GM06990 (cell line): ENCODE measurements around the gene CNOT2.

Experiments used
- DNase-seq: peaks from one replicate; pipeline ENCODE4 v3.0.0-alpha.2; 2011; ENCODE audit not compliant: insufficient read length; ENCODE audit errors: extremely low read depth
- H3K27me3 ChIP-seq: replicated peaks from 2 replicates; pipeline ENCODE4 v1.6.0; 2011; ENCODE audit warnings: low read length; ENCODE audit not compliant: control insufficient read depth, insufficient read depth
- H3K36me3 ChIP-seq: 2 replicates; pipeline ENCODE4 v1.5.1; 2011; ENCODE audit warnings: low read length; ENCODE audit not compliant: control insufficient read depth, insufficient read depth
- H3K4me3 ChIP-seq: replicated peaks from 2 replicates; pipeline ENCODE4 v1.5.1; 2011; ENCODE audit warnings: low read depth, mild to moderate bottlenecking, control low read depth, low read length
- CTCF ChIP-seq: IDR thresholded peaks from 2 replicates; pipeline ENCODE4 v1.5.1; 2011; ENCODE audit warnings: low read length, control low read depth, mild to moderate bottlenecking, inconsistent platforms; ENCODE audit not compliant: insufficient read depth, poor library complexity, severe bottlenecking

CNOT2 gene

DNA sequence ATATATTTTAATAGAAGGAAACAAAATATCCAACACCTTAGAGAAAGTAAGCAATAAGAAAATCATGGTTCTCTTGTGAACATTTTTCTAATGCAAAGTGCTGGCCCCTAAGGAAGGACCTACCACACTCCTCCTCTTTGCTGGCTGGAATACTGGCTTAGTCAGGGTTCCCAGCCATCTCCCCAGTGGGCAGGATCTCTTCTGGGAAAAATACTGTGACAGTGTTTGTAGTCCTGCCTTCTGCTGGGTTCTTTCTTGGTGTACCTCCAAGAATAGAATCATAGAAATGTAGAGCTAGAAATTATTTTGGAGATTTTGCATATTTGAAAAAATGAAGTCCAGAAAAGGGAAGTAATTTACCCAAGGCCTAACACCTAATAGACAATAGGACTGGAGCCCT lies 154.8 kb downstream of the CNOT2 start:
- Histone ChIP-seq H3K36me3 (no peaks in the 10 kb centered on the region), H3K4me3 (no peak overlapping the region), H3K27me3 (no peaks in the 10 kb centered on the region)
- DNase-seq: no peak
- TF ChIP-seq CTCF: no peak

DNA sequence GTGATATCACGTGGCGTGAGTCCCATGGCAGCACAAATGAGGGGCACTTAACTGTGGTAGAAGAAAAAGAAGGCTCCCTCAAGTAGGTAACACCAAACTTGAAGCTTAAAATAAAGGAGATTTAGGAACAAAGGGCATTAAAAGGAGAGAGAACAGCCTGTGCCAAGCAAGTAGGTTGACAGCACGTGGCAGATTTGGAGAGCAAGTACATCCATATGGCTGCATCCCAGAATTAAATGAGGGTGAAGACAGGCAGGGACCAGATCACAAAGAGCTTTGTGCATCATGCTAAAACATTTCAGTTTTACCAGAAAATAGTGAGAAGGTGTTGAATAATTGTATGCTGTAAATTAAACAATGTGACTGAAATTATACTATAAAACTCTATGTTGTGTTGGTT lies 155.6 kb downstream of the CNOT2 start:
- no peak for TF ChIP-seq CTCF
- Histone ChIP-seq H3K36me3 (no peaks in the 10 kb centered on the region), H3K27me3 (no peaks in the 10 kb centered on the region), H3K4me3 (no peak overlapping the region)
- DNase-seq: no peak

DNA sequence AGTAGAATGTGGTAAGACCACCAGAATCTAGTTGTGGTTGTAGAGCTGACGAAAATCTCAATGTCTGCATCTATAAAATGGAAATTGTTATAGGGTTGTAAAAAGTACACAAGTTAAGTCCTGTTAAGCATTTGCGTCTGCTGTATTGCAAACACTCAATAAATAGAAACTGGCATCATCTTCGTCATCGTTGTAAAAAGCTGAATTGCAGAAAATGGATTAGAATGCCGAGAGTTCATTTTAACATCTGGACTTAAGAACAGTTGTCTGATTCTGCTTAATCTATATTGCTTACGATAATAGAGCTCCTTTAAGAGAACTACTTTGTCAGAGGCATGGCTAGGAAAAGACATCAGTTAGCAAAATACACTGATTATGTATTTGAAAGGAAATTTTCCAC lies 156.1 kb downstream of the CNOT2 start:
- no peak for TF ChIP-seq CTCF
- DNase-seq: no peak
- Histone ChIP-seq H3K4me3 (no peak overlapping the region), H3K27me3 (no peaks in the 10 kb centered on the region), H3K36me3 (no peaks in the 10 kb centered on the region)

- Histone ChIP-seq H3K36me3 (no peaks in the 10 kb centered on the region), H3K4me3 (no peak overlapping the region), H3K27me3 (no peaks in the 10 kb centered on the region)
- no peak for TF ChIP-seq CTCF
- no peak for DNase-seq
Observed at GRCh38 chr12:70400124-70400523, 156.9 kb downstream of the CNOT2 start.

GRCh38 chr12:70402597-70402996 lies 159.4 kb downstream of the CNOT2 start:
- TF ChIP-seq CTCF: peak; percentile 16
- no peak overlapping the region for H3K4me3 ChIP-seq
- no peaks in the 10 kb centered on the region for H3K27me3 ChIP-seq
- DNase-seq: no peak
- H3K36me3 ChIP-seq: no peaks in the 10 kb centered on the region

GRCh38 chr12:70403826-70404225 lies 160.6 kb downstream of the CNOT2 start:
- no peak for DNase-seq
- Histone ChIP-seq H3K27me3 (no peaks in the 10 kb centered on the region; the same call in 1 of the 2 replicates), H3K4me3 (no peak overlapping the region), H3K36me3 (no peaks in the 10 kb centered on the region)
- TF ChIP-seq CTCF: no peak
